HG02571 (cell line): ENCODE measurements around the gene PDE6G.

Experiments used
- ATAC-seq: cut with Tn5 transposase; IDR thresholded peaks from one replicate; pipeline ENCODE4 v1.9.1; 2021; ENCODE audit warnings: mild to moderate bottlenecking, moderate library complexity; ENCODE audit not compliant: unreplicated experiment

PDE6G gene

DNA sequence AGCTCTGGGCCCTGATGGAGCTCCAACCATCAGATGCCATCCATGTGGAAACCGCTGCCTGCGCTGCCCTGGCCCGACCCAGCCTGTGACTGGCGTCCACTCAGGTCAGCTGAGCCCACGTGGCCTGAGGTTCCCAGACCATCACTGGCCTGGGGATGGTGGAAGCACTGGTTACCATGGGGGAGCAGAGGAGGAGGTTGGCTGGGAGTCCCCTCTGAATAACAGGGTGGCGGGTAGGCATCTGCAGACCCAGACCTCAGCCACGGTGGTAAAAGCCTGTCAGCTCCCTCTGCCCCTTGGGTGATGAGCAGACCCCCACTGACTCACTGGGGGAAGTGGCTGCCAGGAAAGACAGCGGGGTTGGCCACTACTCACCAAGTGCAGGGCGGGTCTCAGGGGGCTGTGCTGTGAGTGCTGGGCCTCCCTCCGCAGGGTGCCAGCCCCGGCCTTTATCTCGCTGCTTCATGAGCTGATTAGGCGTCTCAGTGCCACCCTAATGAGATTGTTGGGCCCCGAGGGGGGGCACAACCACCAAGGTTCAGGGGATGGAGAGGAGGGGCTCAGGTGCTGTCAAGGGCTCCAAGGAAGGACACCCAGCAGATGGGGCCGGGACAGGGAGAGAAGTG is at the start of gene PDE6G:
Gene PDE6G (minus strand): TSS at position 425 of the 626 bp plus-strand sequence. CDS start 3,237 bp downstream, outside the sequence.
- ATAC-seq: no peak

DNA sequence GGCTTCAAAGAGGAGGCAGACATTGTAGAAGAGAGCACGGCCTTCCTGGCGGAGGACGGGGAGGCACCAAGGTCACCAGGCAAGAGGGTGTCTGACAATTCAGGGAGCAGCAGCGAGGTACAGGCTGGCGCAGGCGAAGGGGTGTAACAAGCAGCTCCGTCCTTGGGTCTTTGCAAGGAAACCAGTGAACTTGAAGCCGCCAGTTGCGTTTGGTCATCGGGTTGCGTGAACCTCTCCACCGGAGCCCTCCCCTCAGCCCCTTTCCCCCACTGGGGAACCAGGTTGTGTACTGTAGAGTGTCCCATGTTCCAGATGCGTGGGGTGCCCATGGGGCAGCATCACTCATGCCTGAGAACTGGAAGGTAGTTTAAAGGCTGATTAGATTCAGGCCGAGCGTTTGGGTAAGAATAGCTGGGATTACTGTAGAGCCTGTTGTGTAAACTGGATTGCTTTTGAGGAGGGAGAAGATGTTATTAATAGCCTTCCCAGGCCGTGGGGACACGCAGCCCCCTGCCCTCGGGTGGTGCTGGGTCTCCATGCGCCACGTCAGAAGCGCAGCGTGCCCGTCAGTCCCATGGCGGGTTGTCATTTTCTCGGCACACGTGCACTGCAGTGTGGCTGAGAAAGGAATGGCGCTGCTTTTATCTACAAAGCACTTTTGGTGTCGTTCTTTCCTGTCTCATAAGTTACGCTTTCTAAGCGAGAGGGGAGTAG is 49.3 kb upstream of the PDE6G start:
- no peak for ATAC-seq

DNA sequence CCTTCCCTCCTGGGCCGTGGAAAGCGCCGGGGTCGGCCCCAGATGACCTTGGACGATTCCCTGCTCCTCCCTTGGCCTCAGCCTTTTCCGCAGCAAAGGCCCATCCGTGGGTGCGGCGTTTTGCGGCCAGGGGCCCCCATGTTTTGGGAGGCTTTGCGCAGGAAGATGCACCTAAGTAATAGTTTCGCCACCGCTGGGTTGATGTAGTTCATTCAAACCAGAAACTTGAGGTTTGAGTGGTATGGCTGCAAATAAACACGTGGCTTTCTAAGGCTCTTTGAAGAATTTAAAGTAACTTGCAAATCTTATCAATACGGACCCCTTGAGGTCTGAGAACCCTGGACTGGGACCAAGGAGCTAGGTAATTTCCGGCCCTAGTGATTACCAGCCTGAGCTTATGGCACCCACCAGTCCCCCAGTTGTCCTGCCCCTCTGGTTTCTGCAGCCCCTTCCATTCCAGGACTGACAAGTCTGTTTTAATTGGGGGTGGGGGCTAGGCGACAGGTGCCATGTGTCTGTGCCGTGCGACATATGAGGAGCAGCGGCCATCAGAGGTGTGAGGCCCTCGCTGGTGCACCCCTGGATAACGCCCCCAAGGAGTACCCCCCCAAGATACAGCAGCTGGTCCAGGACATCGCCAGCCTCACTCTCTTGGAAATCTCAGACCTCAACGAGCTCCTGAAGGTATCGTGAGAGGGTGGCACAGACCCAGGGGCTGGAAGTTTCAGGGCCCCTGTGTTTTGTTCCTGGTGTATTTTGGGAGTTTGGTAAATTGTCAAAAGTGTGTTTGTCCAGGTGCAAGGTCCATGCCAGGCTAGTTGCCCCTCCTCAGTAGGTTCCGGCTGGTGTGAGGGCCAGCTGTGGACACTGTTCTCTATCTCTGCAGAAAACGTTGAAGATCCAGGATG is 47.7 kb upstream of the PDE6G start:
- no peak for ATAC-seq

DNA sequence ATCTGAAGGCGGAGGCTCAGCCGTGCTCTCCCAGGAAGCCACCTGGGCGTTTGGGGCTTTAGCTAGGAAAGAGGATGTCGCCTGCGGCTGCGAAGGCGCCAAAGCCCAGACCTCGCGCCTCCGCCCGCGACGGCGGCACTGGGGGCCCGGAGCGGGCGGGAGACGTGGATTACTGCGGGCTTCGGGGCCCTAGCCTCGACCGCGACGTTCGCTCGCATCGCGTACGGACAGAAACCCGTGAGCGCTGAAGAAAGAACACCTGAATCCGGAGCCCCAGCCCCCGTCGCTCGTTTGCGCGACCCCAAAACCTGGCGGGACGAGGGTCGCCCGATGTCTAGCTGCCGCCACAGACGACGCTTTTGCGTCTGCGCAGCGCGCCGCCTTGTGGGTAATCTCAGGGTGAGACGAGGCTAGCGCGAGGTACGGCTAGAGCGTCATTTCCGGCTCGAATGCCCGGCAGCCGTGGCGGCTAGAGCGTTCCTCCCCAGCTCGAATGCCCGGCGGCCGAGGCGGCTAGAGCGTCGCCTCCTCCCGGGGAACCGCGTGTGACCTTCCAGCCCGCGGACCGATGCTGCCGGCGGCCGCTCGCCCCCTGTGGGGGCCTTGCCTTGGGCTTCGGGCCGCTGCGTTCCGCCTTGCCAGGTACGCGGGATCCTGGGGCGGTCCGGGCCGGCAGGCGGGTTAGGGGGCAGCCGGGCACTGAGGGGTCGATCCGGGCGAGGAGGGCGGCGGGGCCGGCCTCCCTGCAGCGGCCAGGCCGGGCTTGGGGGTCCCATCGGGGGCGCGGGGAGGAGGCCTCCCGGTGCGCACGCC is 46.8 kb upstream of the PDE6G start, which contains the start of gene MRPL12:
Gene MRPL12 (plus strand): TSS at position 434 of the 813 bp plus-strand sequence. CDS start 135 bp downstream, at position 569.
- ATAC-seq: peak; percentile 76

DNA sequence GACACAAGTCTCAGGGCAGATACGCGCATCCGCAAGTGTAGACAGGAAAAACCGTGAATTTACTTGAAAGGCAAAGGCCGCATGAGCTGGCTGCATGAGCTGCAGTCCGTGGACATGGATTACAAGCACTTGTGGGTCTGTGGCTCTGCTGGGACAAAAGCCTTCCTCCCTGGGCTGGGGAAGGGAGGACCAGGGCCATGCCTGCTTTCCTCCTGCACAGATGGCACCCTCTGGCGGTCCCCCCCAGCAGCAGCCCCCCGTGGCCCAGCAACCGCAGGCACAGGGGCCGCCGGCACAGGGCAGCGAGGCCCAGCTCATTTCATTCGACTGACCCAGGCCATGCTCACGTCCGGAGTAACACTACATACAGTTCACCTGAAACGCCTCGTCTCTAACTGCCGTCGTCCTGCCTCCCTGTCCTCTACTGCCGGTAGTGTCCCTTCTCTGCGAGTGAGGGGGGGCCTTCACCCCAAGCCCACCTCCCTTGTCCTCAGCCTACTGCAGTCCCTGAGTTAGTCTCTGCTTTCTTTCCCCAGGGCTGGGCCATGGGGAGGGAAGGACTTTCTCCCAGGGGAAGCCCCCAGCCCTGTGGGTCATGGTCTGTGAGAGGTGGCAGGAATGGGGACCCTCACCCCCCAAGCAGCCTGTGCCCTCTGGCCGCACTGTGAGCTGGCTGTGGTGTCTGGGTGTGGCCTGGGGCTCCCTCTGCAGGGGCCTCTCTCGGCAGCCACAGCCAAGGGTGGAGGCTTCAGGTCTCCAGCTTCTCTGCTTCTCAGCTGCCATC is 45.1 kb upstream of the PDE6G start:
- no peak for ATAC-seq

DNA sequence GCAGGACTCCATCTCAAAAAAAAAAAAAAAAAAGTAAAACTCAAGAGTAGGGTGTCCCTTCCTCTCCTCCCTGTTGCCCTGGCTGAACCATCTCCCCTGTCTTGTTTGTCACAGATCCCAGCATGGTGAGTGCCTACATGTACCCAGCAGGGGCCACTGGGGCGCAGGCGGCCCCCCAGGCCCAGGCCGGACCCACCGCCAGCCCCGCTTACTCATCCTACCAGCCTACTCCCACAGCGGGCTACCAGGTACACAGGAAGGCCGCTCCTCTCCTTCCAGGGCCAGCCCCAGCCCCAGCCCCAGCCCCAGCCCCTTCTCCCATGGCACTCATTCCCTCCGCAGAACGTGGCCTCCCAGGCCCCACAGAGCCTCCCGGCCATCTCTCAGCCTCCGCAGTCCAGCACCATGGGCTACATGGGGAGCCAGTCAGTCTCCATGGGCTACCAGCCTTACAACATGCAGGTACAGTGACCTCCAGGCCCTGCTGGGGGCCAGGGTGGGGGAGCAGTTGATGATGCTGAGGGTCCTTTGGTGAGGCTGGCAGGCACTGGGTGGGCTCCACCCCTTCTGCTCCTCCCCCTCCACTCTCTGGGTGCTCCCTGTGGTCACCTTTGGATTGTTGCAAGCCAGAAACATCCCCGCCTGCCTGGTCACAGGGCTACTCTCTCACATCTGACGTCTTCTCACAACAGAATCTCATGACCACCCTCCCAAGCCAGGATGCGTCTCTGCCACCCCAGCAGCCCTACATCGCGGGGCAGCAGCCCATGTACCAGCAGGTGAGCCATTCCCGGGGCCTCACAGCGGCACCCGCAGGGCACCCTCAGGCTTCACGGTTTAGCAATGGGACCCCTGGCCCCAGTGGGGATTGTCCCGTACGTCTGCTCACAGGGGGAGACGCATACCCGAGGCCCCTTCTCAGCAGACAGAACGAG is 44.3 kb upstream of the PDE6G start:
- no peak for ATAC-seq

DNA sequence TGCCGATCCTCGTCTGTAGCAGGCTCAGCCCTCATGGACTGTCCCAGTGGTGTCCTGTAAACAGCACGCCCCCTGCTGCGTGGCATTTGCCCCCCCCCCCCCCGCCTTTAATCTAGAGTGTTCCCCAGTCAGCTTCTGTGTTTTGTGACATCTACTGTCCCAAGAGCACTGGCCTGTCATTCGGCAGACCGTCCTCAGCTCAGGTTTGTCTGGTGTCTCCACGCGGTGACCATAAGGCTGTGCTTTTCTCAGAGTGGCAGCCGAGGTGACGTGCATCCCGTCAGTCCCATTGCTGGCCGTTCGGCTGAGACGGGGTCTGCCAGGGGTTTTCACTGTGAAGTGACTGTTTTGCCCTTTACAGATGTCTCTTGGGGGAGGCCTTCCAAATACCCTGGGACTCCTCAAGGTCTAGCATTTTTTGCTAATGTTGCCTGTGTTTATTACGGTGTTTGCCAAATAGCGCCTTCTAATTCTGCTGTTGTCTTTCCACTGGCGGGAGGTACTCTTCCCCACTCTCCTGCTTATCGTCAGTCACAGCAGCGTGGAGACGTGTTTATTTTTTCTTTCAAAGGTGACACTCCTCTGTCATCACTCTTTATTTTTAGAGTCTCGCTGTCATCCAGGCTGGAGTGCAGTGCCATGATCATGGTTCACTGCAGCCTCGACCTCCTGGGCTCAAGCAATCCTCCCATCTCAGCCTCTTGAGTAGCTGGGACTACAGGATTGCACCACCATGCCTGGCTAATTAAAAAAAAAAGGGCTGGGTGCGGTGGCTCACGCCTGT is 41.1 kb upstream of the PDE6G start:
- no peak for ATAC-seq

DNA sequence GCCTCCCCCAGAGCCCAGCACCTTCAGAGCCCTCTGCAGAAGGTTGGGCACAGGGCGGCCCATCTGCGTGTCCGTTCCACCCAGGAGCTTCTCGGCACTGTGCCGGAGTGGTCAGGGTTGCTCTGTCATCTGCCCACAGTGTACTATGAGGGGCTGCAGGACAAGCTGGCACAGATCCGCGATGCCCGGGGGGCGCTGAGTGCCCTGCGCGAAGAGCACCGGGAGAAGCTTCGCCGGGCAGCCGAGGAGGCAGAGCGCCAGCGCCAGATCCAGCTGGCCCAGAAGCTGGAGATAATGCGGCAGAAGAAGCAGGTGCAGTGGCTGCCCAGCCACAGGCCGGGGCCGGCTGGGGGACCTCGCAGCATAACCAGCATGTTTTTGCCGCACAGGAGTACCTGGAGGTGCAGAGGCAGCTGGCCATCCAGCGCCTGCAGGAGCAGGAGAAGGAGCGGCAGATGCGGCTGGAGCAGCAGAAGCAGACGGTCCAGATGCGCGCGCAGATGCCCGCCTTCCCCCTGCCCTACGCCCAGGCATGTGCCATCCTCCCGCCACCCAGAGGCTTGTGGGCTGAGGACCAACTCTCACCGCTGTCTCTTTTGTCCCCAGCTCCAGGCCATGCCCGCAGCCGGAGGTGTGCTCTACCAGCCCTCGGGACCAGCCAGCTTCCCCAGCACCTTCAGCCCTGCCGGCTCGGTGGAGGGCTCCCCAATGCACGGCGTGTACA is 40.0 kb upstream of the PDE6G start:
- no peak for ATAC-seq

DNA sequence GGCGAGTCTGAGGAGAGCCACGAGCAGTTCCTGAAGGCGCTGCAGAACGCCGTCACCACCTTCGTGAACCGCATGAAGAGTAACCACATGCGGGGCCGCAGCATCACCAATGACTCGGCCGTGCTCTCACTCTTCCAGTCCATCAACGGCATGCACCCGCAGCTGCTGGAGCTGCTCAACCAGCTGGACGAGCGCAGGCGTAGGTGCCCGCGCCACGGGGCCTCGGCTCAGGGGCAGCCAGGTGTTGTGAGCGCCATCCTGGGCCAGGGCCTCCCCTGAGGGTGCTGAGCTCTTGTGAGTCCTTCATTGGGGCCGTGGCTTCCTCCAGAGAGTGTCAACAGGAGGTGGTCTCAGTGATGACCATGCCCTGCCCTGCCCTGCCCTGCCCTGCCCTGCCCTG is 39.5 kb upstream of the PDE6G start:
- no peak for ATAC-seq

DNA sequence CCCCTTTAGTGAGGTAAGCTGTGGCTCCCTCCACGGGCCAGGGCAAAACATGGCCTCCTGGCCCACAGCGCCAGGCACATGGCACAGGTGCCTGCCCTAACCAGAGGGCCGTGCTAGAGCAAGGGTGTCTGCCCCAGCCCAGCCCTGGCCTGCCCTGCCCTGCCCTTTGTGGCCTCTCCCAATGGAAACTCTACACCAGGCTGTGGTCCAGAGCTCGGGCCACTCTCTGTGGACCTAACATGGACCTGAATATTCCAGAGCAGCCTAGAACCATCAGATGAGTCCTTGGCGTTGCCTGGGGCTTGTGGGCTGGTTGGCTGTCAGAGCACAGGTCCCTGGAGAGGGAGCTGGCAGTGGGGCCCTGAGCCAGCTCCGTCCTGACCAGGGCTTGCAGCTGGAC is 38.9 kb upstream of the PDE6G start:
- no peak for ATAC-seq

DNA sequence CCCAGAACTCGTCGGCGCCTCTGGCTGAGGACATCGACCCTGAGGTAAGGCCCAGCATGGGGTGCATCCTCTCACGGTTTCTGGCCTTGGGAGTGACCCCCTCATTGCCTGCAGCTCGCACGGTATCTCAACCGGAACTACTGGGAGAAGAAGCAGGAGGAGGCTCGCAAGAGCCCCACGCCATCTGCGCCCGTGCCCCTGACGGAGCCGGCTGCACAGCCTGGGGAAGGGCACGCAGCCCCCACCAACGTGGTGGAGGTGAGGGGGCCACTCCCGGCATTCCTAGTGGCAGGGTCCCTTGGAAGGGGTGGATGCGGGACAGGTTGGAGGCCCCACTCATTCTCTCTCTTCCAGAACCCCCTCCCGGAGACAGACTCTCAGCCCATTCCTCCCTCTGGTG is 38.5 kb upstream of the PDE6G start:
- no peak for ATAC-seq

DNA sequence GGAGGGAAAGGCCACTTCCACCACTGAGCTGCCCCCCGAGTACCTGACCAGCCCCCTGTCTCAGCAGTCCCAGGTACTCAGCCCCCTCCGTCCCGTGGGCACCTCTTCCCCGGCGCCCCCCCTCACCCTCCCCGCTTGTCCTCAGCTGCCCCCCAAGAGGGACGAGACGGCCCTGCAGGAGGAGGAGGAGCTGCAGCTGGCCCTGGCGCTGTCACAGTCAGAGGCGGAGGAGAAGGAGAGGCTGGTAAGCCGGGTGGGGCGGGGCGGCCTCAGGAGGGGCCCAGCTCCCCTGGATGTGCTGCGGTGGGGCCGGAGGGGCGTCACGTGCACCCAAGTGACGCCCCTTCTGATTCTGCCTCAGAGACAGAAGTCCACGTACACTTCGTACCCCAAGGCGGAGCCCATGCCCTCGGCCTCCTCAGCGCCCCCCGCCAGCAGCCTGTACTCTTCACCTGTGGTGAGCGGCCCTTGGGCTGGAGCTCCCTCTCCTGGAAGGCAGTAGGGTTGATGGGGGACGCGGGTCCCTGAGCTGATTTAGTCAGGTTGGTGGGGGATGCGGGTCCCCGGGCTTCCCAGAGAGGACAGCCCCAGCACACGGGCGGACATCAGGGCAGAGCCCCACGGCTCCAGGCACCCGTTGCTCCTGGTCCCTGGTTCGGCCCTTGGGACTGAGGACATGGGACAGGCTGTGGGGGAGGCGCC is 37.3 kb upstream of the PDE6G start:
- no peak for ATAC-seq

DNA sequence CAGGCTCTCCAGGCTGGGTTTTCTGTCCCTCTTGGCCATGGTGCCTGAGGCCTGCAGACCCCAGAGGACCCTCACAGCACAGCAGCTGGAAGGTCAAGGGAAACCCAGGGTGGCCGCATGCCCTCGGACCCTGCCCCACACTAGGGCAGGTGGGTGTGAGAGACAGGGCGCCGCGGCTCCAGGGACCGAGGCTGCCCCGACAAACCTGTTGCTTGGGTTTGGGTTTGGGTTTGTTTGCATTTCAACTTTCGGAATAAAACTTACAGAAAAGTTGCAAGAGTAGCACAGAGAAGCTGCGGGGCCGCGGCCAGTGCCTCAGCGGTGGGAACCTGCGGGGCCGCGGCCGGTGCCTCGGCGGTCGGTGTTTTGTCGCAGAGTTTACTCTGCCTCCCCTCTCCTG is 35.3 kb upstream of the PDE6G start:
- ATAC-seq: no peak

DNA sequence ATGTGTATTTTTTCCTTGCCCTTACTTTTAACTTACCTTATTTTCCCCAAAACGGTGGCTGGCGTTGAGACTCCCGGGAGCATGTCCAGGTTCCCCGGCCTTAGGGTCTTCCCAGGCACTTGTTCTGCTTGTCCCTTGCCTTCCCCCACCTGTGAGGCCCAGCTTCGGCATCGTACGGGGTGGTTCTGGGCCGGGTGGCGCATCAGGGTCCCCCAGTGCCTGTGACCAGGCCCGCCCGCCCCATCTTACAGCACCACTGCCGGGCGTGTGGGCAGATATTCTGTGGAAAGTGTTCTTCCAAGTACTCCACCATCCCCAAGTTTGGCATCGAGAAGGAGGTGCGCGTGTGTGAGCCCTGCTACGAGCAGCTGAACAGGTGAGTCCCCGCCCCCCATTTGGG is 34.9 kb upstream of the PDE6G start:
- no peak for ATAC-seq

DNA sequence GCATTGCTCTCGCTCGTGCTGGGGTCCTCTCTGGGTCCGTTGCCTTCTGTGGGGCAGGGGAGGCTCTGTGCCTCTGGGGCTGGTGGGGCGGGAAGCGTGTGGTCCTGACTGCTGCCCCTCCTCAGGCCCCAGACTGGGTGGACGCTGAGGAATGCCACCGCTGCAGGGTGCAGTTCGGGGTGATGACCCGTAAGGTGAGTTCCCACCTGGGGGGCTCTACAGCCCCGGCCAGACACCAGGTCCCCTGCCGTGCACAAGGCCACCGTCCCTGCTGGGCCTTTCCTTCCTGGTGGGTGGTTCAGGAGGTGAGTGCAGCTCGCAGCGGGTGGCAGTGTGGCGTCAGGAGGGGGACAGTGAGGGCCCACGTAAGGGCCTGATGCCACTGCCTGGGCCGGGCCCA is 34.2 kb upstream of the PDE6G start:
- no peak for ATAC-seq

DNA sequence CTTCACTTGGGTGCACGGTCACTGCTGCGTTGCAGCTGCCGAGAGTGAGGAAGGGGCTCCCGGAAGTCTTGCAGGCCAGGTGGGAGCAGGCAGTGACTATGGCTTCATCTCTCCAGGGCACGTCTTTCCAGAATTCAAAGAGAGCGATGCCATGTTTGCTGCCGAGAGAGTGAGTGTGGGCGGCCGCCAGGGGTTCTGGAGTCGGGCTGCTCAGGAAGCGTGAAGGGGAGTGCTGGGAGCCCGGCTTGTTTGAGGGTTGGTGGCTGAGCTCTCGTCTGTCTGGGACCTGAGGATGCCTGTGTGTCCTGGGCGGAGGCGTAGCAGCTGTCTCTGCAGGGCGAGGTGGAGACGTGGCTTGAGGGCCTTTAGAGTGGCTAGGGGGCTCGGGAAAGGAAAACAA is 33.7 kb upstream of the PDE6G start:
- ATAC-seq: no peak

DNA sequence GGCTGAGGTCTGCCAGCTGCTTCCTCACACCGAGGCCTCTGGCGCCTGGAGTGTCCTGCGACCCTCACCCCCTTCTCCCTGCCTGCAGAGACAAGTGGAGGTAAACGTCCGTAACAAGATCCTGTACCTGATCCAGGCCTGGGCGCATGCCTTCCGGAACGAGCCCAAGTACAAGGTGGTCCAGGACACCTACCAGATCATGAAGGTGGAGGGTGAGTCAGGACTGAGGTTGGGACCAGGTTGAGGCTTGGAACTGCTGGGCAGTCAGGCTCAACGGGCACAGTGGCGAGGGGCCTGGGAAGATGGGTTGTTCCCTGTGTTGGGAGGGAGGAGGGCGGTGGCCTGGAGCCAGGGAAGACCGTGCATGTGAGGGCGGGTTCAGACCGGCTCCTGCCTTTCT is 32.3 kb upstream of the PDE6G start:
- ATAC-seq: no peak
